ENCODE measurements around the gene PCDH9.

The PCDH9 gene

GRCh38 chr13:67275351-67275960 is 45.3 kb upstream of the PCDH9 start:
- Histone ChIP-seq H3K27me3 (ENCODE audit: insufficient read depth, low read length, poor library complexity, severe bottlenecking) (no peaks in the 10 kb centered on the region), H2AFZ (ENCODE audit: low read length) (peak overlapping the region; percentile 58), H3K79me2 (ENCODE audit: insufficient read depth, low read length) (no peaks in the 10 kb centered on the region), H3K9me3 (ENCODE audit: insufficient read depth, low read depth, low read length) (no peaks in the 10 kb centered on the region), H3K4me2 (ENCODE audit: low read depth, low read length, poor library complexity, severe bottlenecking) (peak overlapping the region; percentile 39), H3K4me1 (ENCODE audit: insufficient read depth, low read length, poor library complexity, severe bottlenecking) (peaks cover 10% of the 10 kb centered on the region), H3F3A (ENCODE audit: low read depth) (no peaks in the 10 kb centered on the region), H3K9ac (ENCODE audit: low read depth, low read length, poor library complexity, severe bottlenecking) (peak overlapping the region; percentile 18), H3K4me3 (ENCODE audit: low read length, poor library complexity, severe bottlenecking) (peak overlapping the region; percentile 37), H3K9me2 (replicated peaks; ENCODE audit: low read depth, low read length) (no peaks in the 10 kb centered on the region), H4K20me1 (ENCODE audit: insufficient read depth, low read length, poor library complexity, severe bottlenecking) (no peaks in the 10 kb centered on the region), H3K36me3 (ENCODE audit: insufficient read depth, low read length) (no peaks in the 10 kb centered on the region)
- TF ChIP-seq CTCF (conservative IDR thresholded peaks at IDR 0.05; ENCODE audit: low read length) (no peak), EZH2phosphoT487 (IDR thresholded peaks at IDR 0.05; ENCODE audit: borderline replicate concordance) (no peak)

- no peaks in the 10 kb centered on the region for H3K27me3 ChIP-seq (ENCODE audit: insufficient read depth, low read length, poor library complexity, severe bottlenecking)
- no peaks in the 10 kb centered on the region for H3K36me3 ChIP-seq (ENCODE audit: insufficient read depth, low read length)
- no peaks in the 10 kb centered on the region for H3K9me2 ChIP-seq (replicated peaks; ENCODE audit: low read depth, low read length)
- H3K4me2 ChIP-seq (ENCODE audit: low read depth, low read length, poor library complexity, severe bottlenecking), result no peak overlapping the region
- H4K20me1 ChIP-seq (ENCODE audit: insufficient read depth, low read length, poor library complexity, severe bottlenecking), result no peaks in the 10 kb centered on the region
- H3F3A ChIP-seq (ENCODE audit: low read depth), result no peaks in the 10 kb centered on the region
- TF ChIP-seq EZH2phosphoT487 (IDR thresholded peaks at IDR 0.05; ENCODE audit: borderline replicate concordance) (no peak), CTCF (conservative IDR thresholded peaks at IDR 0.05; ENCODE audit: low read length) (no peak)
- no peak overlapping the region for H3K9ac ChIP-seq (ENCODE audit: low read depth, low read length, poor library complexity, severe bottlenecking)
- no peaks in the 10 kb centered on the region for H3K9me3 ChIP-seq (ENCODE audit: insufficient read depth, low read depth, low read length)
- H2AFZ ChIP-seq (ENCODE audit: low read length), result no peak overlapping the region
- no peak overlapping the region for H3K4me3 ChIP-seq (ENCODE audit: low read length, poor library complexity, severe bottlenecking)
- peaks cover 10% of the 10 kb centered on the region for H3K4me1 ChIP-seq (ENCODE audit: insufficient read depth, low read length, poor library complexity, severe bottlenecking)
- no peaks in the 10 kb centered on the region for H3K79me2 ChIP-seq (ENCODE audit: insufficient read depth, low read length)
These were observed 42.9 kb upstream of the PCDH9 start for GRCh38 chr13:67273001-67273400.

GRCh38 chr13:67267136-67267535 is 37.0 kb upstream of the PCDH9 start:
- Histone ChIP-seq H3K79me2 (ENCODE audit: insufficient read depth, low read length) (no peaks in the 10 kb centered on the region), H3K4me1 (ENCODE audit: insufficient read depth, low read length, poor library complexity, severe bottlenecking) (no peaks in the 10 kb centered on the region), H3K4me3 (ENCODE audit: low read length, poor library complexity, severe bottlenecking) (no peak overlapping the region), H3F3A (ENCODE audit: low read depth) (no peaks in the 10 kb centered on the region), H3K27me3 (ENCODE audit: insufficient read depth, low read length, poor library complexity, severe bottlenecking) (no peaks in the 10 kb centered on the region), H3K9me2 (replicated peaks; ENCODE audit: low read depth, low read length) (no peaks in the 10 kb centered on the region), H2AFZ (ENCODE audit: low read length) (no peak overlapping the region), H3K9me3 (ENCODE audit: insufficient read depth, low read depth, low read length) (no peaks in the 10 kb centered on the region), H3K4me2 (ENCODE audit: low read depth, low read length, poor library complexity, severe bottlenecking) (no peak overlapping the region), H3K36me3 (ENCODE audit: insufficient read depth, low read length) (no peaks in the 10 kb centered on the region), H4K20me1 (ENCODE audit: insufficient read depth, low read length, poor library complexity, severe bottlenecking) (no peaks in the 10 kb centered on the region), H3K9ac (ENCODE audit: low read depth, low read length, poor library complexity, severe bottlenecking) (no peak overlapping the region)
- TF ChIP-seq CTCF (conservative IDR thresholded peaks at IDR 0.05; ENCODE audit: low read length), result no peak
- TF ChIP-seq EZH2phosphoT487 (IDR thresholded peaks at IDR 0.05; ENCODE audit: borderline replicate concordance), result no peak

All from Loucy (cell line).